Measurements from ENCODE around the gene RNF145.
A peak's percentile ranks its signal among the peaks of the same experiment; 100 is the strongest.

RNF145 gene

DNA sequence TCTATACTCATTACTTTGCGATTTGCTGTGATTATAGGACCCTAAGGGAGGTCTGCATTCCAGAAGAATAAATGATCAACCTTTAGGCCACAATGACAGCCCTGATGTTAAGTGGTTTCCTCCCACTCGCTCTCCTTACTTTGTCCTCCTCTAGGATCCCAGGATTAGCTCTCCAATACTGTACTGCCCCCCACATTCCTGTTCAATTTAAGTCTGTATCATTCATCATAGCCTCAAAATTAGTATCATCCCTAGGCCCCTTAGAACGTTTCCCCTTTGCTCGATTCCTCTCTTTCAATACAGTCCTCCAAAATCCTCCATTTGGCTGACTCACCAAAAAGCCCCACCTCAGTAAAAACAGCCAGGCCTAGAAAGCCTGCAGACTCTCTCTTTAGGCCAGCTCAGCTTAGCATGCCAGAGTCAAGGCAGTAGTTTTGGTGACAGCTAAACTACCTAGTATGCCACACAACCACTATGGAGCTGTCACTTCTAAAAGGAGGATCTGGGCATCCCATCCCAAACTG lies 24.4 kb downstream of the RNF145 start:
- H3K4me3 ChIP-seq (replicated peaks; ENCODE audit: low read depth, low read length) = no peak overlapping the region
- TF ChIP-seq, protein P1, sequence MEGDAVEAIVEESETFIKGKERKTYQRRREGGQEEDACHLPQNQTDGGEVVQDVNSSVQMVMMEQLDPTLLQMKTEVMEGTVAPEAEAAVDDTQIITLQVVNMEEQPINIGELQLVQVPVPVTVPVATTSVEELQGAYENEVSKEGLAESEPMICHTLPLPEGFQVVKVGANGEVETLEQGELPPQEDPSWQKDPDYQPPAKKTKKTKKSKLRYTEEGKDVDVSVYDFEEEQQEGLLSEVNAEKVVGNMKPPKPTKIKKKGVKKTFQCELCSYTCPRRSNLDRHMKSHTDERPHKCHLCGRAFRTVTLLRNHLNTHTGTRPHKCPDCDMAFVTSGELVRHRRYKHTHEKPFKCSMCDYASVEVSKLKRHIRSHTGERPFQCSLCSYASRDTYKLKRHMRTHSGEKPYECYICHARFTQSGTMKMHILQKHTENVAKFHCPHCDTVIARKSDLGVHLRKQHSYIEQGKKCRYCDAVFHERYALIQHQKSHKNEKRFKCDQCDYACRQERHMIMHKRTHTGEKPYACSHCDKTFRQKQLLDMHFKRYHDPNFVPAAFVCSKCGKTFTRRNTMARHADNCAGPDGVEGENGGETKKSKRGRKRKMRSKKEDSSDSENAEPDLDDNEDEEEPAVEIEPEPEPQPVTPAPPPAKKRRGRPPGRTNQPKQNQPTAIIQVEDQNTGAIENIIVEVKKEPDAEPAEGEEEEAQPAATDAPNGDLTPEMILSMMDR (IDR thresholded peaks at IDR 0.05; ENCODE audit: low read length, missing control alignments) = no peak
- peak; percentile 85 for DNase-seq (ENCODE audit: low read depth)

DNA sequence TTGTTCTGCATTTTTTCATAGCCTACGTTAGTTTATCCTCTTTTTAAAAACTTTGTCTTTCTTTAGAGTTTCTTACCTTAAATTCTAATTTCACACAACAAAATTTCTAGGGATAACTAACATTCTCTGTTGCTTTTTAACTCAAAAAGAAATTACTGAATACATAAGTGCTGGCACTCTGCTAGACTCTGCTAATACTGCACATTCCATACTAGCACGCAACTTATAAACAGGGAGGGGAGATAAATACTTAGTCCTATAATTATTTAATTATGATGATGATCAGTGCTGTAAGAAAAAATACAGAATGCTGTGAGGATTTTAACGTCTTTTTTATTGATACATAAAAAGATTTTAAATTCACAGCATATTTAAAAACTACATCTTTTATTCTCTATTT lies 25.1 kb downstream of the RNF145 start:
- no peak overlapping the region for H3K4me3 ChIP-seq (replicated peaks; ENCODE audit: low read depth, low read length)
- peak; percentile 64 for DNase-seq (ENCODE audit: low read depth)
- TF ChIP-seq, protein P1 (IDR thresholded peaks at IDR 0.05; ENCODE audit: low read length, missing control alignments) = no peak

DNA sequence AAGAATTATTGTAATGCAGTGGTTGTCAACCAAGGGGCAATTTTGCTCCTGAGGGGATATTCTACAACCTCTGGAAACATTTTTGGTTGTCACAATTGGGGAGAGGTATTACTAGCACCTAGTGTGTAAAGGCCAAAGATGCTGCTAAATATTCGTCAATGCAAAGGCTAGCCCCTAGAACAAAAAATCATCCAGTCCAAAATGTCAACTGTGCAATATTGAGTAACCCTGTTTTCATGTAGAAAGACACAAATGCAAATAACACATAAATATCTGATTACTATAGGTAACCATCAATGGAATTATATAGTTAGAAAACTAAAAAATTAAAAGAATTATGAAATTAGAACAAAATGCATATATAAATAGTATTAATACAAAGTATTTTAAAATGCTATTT lies 26.1 kb downstream of the RNF145 start:
- no peak overlapping the region for H3K4me3 ChIP-seq (replicated peaks; ENCODE audit: low read depth, low read length)
- DNase-seq (ENCODE audit: low read depth) = no peak
- TF ChIP-seq, protein P1 (IDR thresholded peaks at IDR 0.05; ENCODE audit: low read length, missing control alignments) = no peak

DNA sequence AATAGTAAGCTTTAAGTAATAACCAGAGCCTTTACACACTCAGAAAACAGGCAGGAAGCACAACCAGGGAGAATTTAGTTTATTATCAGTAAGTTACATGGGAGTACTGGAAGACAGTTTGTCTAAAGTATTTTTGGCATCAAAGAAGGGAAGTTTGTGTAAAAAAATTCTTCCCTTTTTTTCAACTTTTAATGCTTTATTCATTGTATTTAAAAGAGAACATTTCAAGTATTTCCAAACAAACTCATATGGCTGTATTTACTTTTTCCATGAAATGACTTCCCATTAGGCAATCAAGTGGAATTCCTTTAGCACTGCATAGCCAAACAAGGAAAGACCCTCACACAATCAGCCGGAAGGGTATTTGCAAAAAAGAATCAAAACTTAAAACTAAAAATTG lies 26.7 kb downstream of the RNF145 start:
- TF ChIP-seq, protein P1 (IDR thresholded peaks at IDR 0.05; ENCODE audit: low read length, missing control alignments) = no peak
- DNase-seq (ENCODE audit: low read depth) = peak; percentile 89
- H3K4me3 ChIP-seq (replicated peaks; ENCODE audit: low read depth, low read length) = no peak overlapping the region

DNA sequence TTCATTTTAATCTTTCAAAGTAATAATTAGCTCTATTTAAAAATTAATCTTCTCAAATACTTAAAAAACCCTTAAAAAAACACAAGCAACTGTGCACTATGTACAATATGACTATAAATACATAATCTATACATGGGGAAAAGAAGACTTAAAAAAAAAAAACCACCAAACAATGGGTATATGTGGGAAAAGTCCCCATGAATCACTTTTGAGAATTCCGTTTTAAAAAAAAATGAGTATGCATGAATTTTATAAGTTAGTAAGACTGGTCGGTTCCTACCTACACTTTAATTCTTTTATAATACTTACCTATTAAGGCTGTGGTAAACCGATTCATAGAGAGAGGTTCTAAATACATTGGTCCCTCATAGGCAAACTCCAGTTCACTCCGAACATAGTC lies 27.7 kb downstream of the RNF145 start:
- TF ChIP-seq, protein P1 (IDR thresholded peaks at IDR 0.05; ENCODE audit: low read length, missing control alignments) = no peak
- DNase-seq (ENCODE audit: low read depth) = no peak

DNA sequence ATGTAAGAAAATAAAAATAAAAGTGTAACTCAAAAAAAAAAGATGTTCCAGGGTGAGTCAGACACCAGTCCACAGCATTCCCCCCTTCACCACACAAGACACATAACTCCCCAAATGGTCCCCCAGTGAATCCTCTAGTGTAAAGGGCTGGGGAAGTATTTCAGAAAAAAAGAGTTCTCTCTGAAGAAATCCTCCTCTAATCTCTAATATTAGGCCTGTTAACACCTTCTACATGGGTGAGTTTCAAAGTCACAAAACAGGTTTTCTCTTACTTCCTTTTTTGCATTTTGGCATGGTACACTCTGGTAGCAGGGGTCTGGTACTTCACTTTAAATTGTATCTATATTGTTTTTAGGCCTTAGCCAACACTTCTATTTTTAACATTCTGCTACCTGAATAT lies 28.2 kb downstream of the RNF145 start:
- no peak overlapping the region for H3K4me3 ChIP-seq (replicated peaks; ENCODE audit: low read depth, low read length)
- no peak for DNase-seq (ENCODE audit: low read depth)
- TF ChIP-seq, protein P1 (IDR thresholded peaks at IDR 0.05; ENCODE audit: low read length, missing control alignments) = no peak

More for the DNA sequence above, 27.7 kb downstream of the RNF145 start:
- H3K4me3 ChIP-seq (replicated peaks; ENCODE audit: low read depth, low read length) = no peak overlapping the region

All from fibroblast of pulmonary artery (primary cell).